Measurements from ENCODE around the gene PACS1. TPM values are rescaled to one million over a fixed set of nuclear protein-coding genes. Genes with fewer than 3 reads are reported as not detected.
A peak's percentile ranks its signal among the peaks of the same experiment; 100 is the strongest.
"Not testable (repeated sequence)": the region's sequence is repeated elsewhere in the genome, so short reads cannot be mapped to it uniquely, and the experiment has no call there.

PACS1 gene
- total RNA-seq = 100 to 1,000 TPM; 104 to 114 TPM

- H3K4me3 Mint-ChIP-seq = peak within 1 kb of the TSS; percentile 92 to 94
- H3K9me3 Mint-ChIP-seq = peaks cover 0 to 3% of the 10 kb centered on the region in 2 donors
- H3K36me3 Mint-ChIP-seq (ENCODE audit: insufficient read depth in 2 of 2) = peaks cover 12 to 36% of the 10 kb centered on the region in 2 donors
- peak; percentile 69 to 78 for ATAC-seq (replicated peaks in 1 of 2)
- H3K4me1 Mint-ChIP-seq (ENCODE audit: low read depth) = peaks cover 69% of the 10 kb centered on the region
- H3K27ac Mint-ChIP-seq = peak within 1 kb of the TSS; percentile 98
- no peaks in the 10 kb centered on the region for H3K27me3 Mint-ChIP-seq (ENCODE audit: low read depth)
- peak; percentile 84 to 85 for DNase-seq
Observed at GRCh38 chr11:66069715-66070603, at the start of gene PACS1. PACS1 (plus strand) TSS chr11:66070272; CDS start chr11:66070487, 215 bp downstream.

- H3K36me3 Mint-ChIP-seq (ENCODE audit: insufficient read depth in 2 of 2) = no peaks in the 10 kb centered on the region
- H3K4me1 Mint-ChIP-seq (ENCODE audit: low read depth) = peaks cover 12% of the 10 kb centered on the region
- no peak overlapping the region for H3K27ac Mint-ChIP-seq
- H3K9me3 Mint-ChIP-seq = no peaks in the 10 kb centered on the region
- peaks cover 7% of the 10 kb centered on the region for H3K27me3 Mint-ChIP-seq (ENCODE audit: low read depth)
- H3K4me3 Mint-ChIP-seq = peak overlapping the region in 1 of 2 donors; percentile 34
- ATAC-seq (replicated peaks in 1 of 2) (peak; percentile 59 to 87), DNase-seq (peak; percentile 63 to 65)
Observed at GRCh38 chr11:66020618-66021357, 49.3 kb upstream of the PACS1 start.

GRCh38 chr11:66022401-66023185 is 47.5 kb upstream of the PACS1 start:
- no peaks in the 10 kb centered on the region for H3K9me3 Mint-ChIP-seq
- peaks cover 7% of the 10 kb centered on the region for H3K27me3 Mint-ChIP-seq (ENCODE audit: low read depth)
- peaks cover 7% of the 10 kb centered on the region for H3K4me1 Mint-ChIP-seq (ENCODE audit: low read depth)
- no peaks in the 10 kb centered on the region for H3K36me3 Mint-ChIP-seq (ENCODE audit: insufficient read depth in 2 of 2)
- no peak overlapping the region for H3K27ac Mint-ChIP-seq
- DNase-seq (peak; percentile 80 to 88), ATAC-seq (replicated peaks in 1 of 2) (peak; percentile 84 to 88)
- peak overlapping the region; percentile 67 to 76 for H3K4me3 Mint-ChIP-seq

- H3K9me3 Mint-ChIP-seq; H3K27ac Mint-ChIP-seq; H3K36me3 Mint-ChIP-seq (ENCODE audit: insufficient read depth in 2 of 2); ATAC-seq (replicated peaks in 1 of 2); H3K4me3 Mint-ChIP-seq; H3K4me1 Mint-ChIP-seq (ENCODE audit: low read depth); H3K27me3 Mint-ChIP-seq (ENCODE audit: low read depth); DNase-seq: not testable (repeated sequence)
Observed at GRCh38 chr11:66023186-66023440, 47.0 kb upstream of the PACS1 start.

GRCh38 chr11:66026017-66026529 is 44.0 kb upstream of the PACS1 start, which contains the start of gene CATSPER1:
CATSPER1 (minus strand) TSS chr11:66026479; CDS start chr11:66026379, 100 bp downstream.
- H3K4me1 Mint-ChIP-seq (ENCODE audit: low read depth) = peaks cover 4% of the 10 kb centered on the region
- H3K4me3 Mint-ChIP-seq = no peak within 1 kb of the TSS
- DNase-seq (no peak), ATAC-seq (replicated peaks in 1 of 2) (no peak)
- no peaks in the 10 kb centered on the region for H3K36me3 Mint-ChIP-seq (ENCODE audit: insufficient read depth in 2 of 2)
- H3K27me3 Mint-ChIP-seq (ENCODE audit: low read depth) = peaks cover 7% of the 10 kb centered on the region
- H3K27ac Mint-ChIP-seq = no peak within 1 kb of the TSS
- no peaks in the 10 kb centered on the region for H3K9me3 Mint-ChIP-seq

- Mint-ChIP-seq H3K27me3 (ENCODE audit: low read depth) (peaks cover 7% of the 10 kb centered on the region), H3K9me3 (no peaks in the 10 kb centered on the region), H3K27ac (no peak overlapping the region), H3K36me3 (ENCODE audit: insufficient read depth in 2 of 2) (no peaks in the 10 kb centered on the region), H3K4me3 (no peak overlapping the region), H3K4me1 (ENCODE audit: low read depth) (no peaks in the 10 kb centered on the region)
- ATAC-seq (replicated peaks in 1 of 2) (no peak), DNase-seq (no peak)
Observed at GRCh38 chr11:66032957-66033735, 36.9 kb upstream of the PACS1 start.

- Mint-ChIP-seq H3K4me1 (ENCODE audit: low read depth) (no peaks in the 10 kb centered on the region), H3K27ac (no peak overlapping the region), H3K27me3 (ENCODE audit: low read depth) (peaks cover 7% of the 10 kb centered on the region), H3K4me3 (no peak overlapping the region), H3K36me3 (ENCODE audit: insufficient read depth in 2 of 2) (no peaks in the 10 kb centered on the region), H3K9me3 (no peaks in the 10 kb centered on the region)
- ATAC-seq (replicated peaks in 1 of 2) (no peak), DNase-seq (no peak)
Observed at GRCh38 chr11:66035653-66036333, 34.3 kb upstream of the PACS1 start.

- H3K27me3 Mint-ChIP-seq (ENCODE audit: low read depth) = peaks cover 7% of the 10 kb centered on the region
- H3K4me3 Mint-ChIP-seq = no peak overlapping the region
- no peak overlapping the region for H3K27ac Mint-ChIP-seq
- ATAC-seq (replicated peaks in 1 of 2) = no peak
- no peaks in the 10 kb centered on the region for H3K4me1 Mint-ChIP-seq (ENCODE audit: low read depth)
- H3K9me3 Mint-ChIP-seq = no peaks in the 10 kb centered on the region
- DNase-seq = no peak
- H3K36me3 Mint-ChIP-seq (ENCODE audit: insufficient read depth in 2 of 2) = no peaks in the 10 kb centered on the region
Observed at GRCh38 chr11:66036334-66036710, 33.8 kb upstream of the PACS1 start.

GRCh38 chr11:66037327-66037726 is 32.7 kb upstream of the PACS1 start:
- no peak for ATAC-seq (replicated peaks in 1 of 2)
- no peaks in the 10 kb centered on the region for H3K9me3 Mint-ChIP-seq
- no peak overlapping the region for H3K27ac Mint-ChIP-seq
- H3K4me1 Mint-ChIP-seq (ENCODE audit: low read depth) = no peaks in the 10 kb centered on the region
- H3K4me3 Mint-ChIP-seq = no peak overlapping the region
- no peaks in the 10 kb centered on the region for H3K36me3 Mint-ChIP-seq (ENCODE audit: insufficient read depth in 2 of 2)
- no peak for DNase-seq
- H3K27me3 Mint-ChIP-seq (ENCODE audit: low read depth) = peaks cover 7% of the 10 kb centered on the region

- H3K27ac Mint-ChIP-seq = no peak overlapping the region
- H3K27me3 Mint-ChIP-seq (ENCODE audit: low read depth) = peaks cover 3% of the 10 kb centered on the region
- H3K4me1 Mint-ChIP-seq (ENCODE audit: low read depth) = peaks cover 6% of the 10 kb centered on the region
- DNase-seq (no peak), ATAC-seq (replicated peaks in 1 of 2) (no peak)
- no peaks in the 10 kb centered on the region for H3K9me3 Mint-ChIP-seq
- H3K36me3 Mint-ChIP-seq (ENCODE audit: insufficient read depth in 2 of 2) = no peaks in the 10 kb centered on the region
- H3K4me3 Mint-ChIP-seq = no peak overlapping the region
Observed at GRCh38 chr11:66039765-66040164, 30.3 kb upstream of the PACS1 start.

- DNase-seq (no peak), ATAC-seq (replicated peaks in 1 of 2) (no peak)
- Mint-ChIP-seq H3K27ac (no peak overlapping the region), H3K9me3 (no peaks in the 10 kb centered on the region), H3K4me3 (no peak overlapping the region), H3K36me3 (ENCODE audit: insufficient read depth in 2 of 2) (no peaks in the 10 kb centered on the region), H3K27me3 (ENCODE audit: low read depth) (no peaks in the 10 kb centered on the region), H3K4me1 (ENCODE audit: low read depth) (peaks cover 18% of the 10 kb centered on the region)
Observed at GRCh38 chr11:66042227-66042995, 27.7 kb upstream of the PACS1 start.
